ENCODE data around the gene KLF9. TPM values are rescaled to one million over a fixed set of nuclear protein-coding genes. Genes with fewer than 3 reads are reported as not detected.

Gene KLF9
- total RNA-seq, 4 donors from 2014 or later: 60.3 to 111 (median 82.9) TPM

GRCh38 chr9:70418822-70419555 lies 4.5 kb upstream of the KLF9 start:
- intact Hi-C loops (cut with DNase I; ENCODE audit: low total_unique reads) (loop anchor here (1.0 to 10.0 kb wide), 5 partner anchors 168 to 1946 kb away; partner anchors contain the start of genes MAMDC2 and ZFAND5), in situ Hi-C loops (cut with MboI; ENCODE audit: low pct_ligation_motif_present in 1 of 4, low pct_unique_long_range_greater_than_20kb in 1 of 4, low sequenced_read_pairs in 3 of 4) (loop anchor here in 2 of 4 donors (5.0 to 10.0 kb wide), 2 partner anchors 58 to 66 kb away; no protein-coding TSS in a partner anchor)
- H3K4me3 ChIP-seq: peak overlapping the region; percentile 17 to 45 (median 32)
- H3K36me3 ChIP-seq: no peaks in the 10 kb centered on the region
- H3K9me3 ChIP-seq: no peaks in the 10 kb centered on the region
- peak; percentile 95 for DNase-seq
- no peaks in the 10 kb centered on the region for H3K27me3 ChIP-seq
- H3K27ac ChIP-seq: peak overlapping the region; percentile 99 to 100 (median 100)
- peaks cover 34 to 61% (median 46%) of the 10 kb centered on the region in 4 donors for H3K4me1 ChIP-seq
- WGBS, 2 donors (ENCODE audit: low coverage in 1 of 2): 1% methylated on average over 41 of the region's 65 CpGs; no CpG with 5 or more reads in 1 of the 2 donors
- peak; percentile 91 for TF ChIP-seq POLR2A (IDR thresholded peaks at IDR 0.05)
- TF ChIP-seq CTCF (IDR thresholded peaks at IDR 0.05): no peak
- peak; percentile 80 to 96 (median 94) for TF ChIP-seq POLR2AphosphoS5 (IDR thresholded peaks at IDR 0.05)
- peak; percentile 100 for TF ChIP-seq EP300 (IDR thresholded peaks at IDR 0.05; ENCODE audit: low read depth)

- Histone ChIP-seq H3K27me3 (no peaks in the 10 kb centered on the region), H3K4me3 (peak overlapping the region in 1 of 4 donors; percentile 89), H3K36me3 (no peaks in the 10 kb centered on the region), H3K4me1 (peaks cover 21 to 45% (median 34%) of the 10 kb centered on the region in 4 donors), H3K9me3 (no peaks in the 10 kb centered on the region), H3K27ac (peak overlapping the region; percentile 99 to 100 (median 100))
- intact Hi-C loops (cut with DNase I; ENCODE audit: low total_unique reads): loop anchor here (5.0 to 10.0 kb wide), 4 partner anchors 172 to 1949 kb away; partner anchors contain the start of genes MAMDC2 and ZFAND5
- WGBS, 2 donors (ENCODE audit: low coverage in 1 of 2): 87 to 89% methylated on average over 3 to 5 of the region's 5 CpGs
- no peak for DNase-seq
- TF ChIP-seq CTCF (IDR thresholded peaks at IDR 0.05) (no peak), EP300 (IDR thresholded peaks at IDR 0.05; ENCODE audit: low read depth) (no peak), POLR2AphosphoS5 (IDR thresholded peaks at IDR 0.05) (no peak), POLR2A (IDR thresholded peaks at IDR 0.05) (no peak)
- in situ Hi-C loops (cut with MboI; ENCODE audit: low pct_ligation_motif_present in 1 of 4, low pct_unique_long_range_greater_than_20kb in 1 of 4, low sequenced_read_pairs in 3 of 4): loop anchor here in 2 of 4 donors (5.0 to 10.0 kb wide), 2 partner anchors 62 to 69 kb away; no protein-coding TSS in a partner anchor
Observed at GRCh38 chr9:70415476-70415875, 1.0 kb upstream of the KLF9 start.

- in situ Hi-C loops (cut with MboI; ENCODE audit: low pct_ligation_motif_present in 1 of 4, low pct_unique_long_range_greater_than_20kb in 1 of 4, low sequenced_read_pairs in 3 of 4) (loop anchor here in 2 of 4 donors (5.0 to 10.0 kb wide), 2 partner anchors 62 to 70 kb away; no protein-coding TSS in a partner anchor), intact Hi-C loops (cut with DNase I; ENCODE audit: low total_unique reads) (loop anchor here (5.0 to 10.0 kb wide), 4 partner anchors 172 to 1950 kb away; partner anchors contain the start of genes MAMDC2 and ZFAND5)
- Histone ChIP-seq H3K27ac (peak overlapping the region; percentile 99 to 100 (median 100)), H3K9me3 (no peaks in the 10 kb centered on the region), H3K4me1 (peaks cover 21 to 49% (median 37%) of the 10 kb centered on the region in 4 donors), H3K36me3 (no peaks in the 10 kb centered on the region), H3K27me3 (no peaks in the 10 kb centered on the region), H3K4me3 (peak overlapping the region in 3 of 4 donors; percentile 89 to 96 (median 94))
- WGBS, 2 donors (ENCODE audit: low coverage in 1 of 2): 85 to 93% methylated on average over 2 of the region's 2 CpGs
- DNase-seq: no peak
- TF ChIP-seq POLR2AphosphoS5 (IDR thresholded peaks at IDR 0.05): no peak
- TF ChIP-seq CTCF (IDR thresholded peaks at IDR 0.05): no peak
- TF ChIP-seq POLR2A (IDR thresholded peaks at IDR 0.05): no peak
- no peak for TF ChIP-seq EP300 (IDR thresholded peaks at IDR 0.05; ENCODE audit: low read depth)
Observed at GRCh38 chr9:70415041-70415440, 584 bp upstream of the KLF9 start.

GRCh38 chr9:70413464-70413798 lies 1.0 kb downstream of the KLF9 start:
- Histone ChIP-seq H3K9me3 (no peaks in the 10 kb centered on the region), H3K4me3 (peak overlapping the region; percentile 89 to 96 (median 92)), H3K27me3 (no peaks in the 10 kb centered on the region), H3K4me1 (peaks cover 21 to 61% (median 43%) of the 10 kb centered on the region in 4 donors), H3K27ac (peak overlapping the region; percentile 99 to 100 (median 100)), H3K36me3 (no peaks in the 10 kb centered on the region)
- WGBS, 2 donors (ENCODE audit: low coverage in 1 of 2): 0% methylated on average over 9 of the region's 53 CpGs; no CpG with 5 or more reads in 1 of the 2 donors
- in situ Hi-C loops (cut with MboI; ENCODE audit: low pct_ligation_motif_present in 1 of 4, low pct_unique_long_range_greater_than_20kb in 1 of 4, low sequenced_read_pairs in 3 of 4): loop anchor here in 1 of 4 donors (10.0 kb wide), 1 partner anchor 71 kb away; no protein-coding TSS in a partner anchor
- DNase-seq: no peak
- no peak for TF ChIP-seq POLR2AphosphoS5 (IDR thresholded peaks at IDR 0.05)
- intact Hi-C loops (cut with DNase I; ENCODE audit: low total_unique reads): loop anchor here (10.0 kb wide), 3 partner anchors 369 to 1951 kb away; partner anchors contain the start of genes MAMDC2 and ZFAND5
